Measurements from ENCODE around the gene LPIN3. TPM values are rescaled to one million over a fixed set of nuclear protein-coding genes. Genes with fewer than 3 reads are reported as not detected.

Gene LPIN3
- total and polyA plus RNA-seq, 2 donors (not counting 3 experiments of a cell fraction or from before 2014, with no cell fraction given): 2.1 to 3.0 TPM

DNA sequence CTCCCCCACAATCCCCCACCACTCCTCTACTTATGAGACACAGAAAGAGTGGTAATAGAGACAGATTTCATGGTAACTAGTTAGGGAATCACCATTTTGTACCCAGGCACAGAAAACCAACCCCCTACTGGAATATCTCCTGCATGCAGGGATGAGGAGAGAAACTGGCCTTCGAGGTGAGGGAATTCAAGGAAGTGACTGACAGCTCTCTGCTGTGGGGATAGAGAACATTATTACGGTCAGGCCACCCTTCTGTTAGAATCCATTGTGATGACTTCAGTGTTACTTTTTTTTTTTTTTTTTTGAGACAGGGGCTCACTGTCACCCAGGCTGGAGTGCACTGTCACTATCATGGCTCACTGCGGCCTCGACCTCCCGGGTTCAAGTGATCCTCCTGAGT lies 13.4 kb upstream of the LPIN3 start:
- no TSS peak for BruUV-seq (replicated peaks)
- H3K27me3 ChIP-seq (ENCODE audit: control insufficient read depth in 2 of 2, insufficient read depth in 2 of 2, low read length in 2 of 2): no peaks in the 10 kb centered on the region
- H4K20me1 ChIP-seq (replicated peaks; ENCODE audit: control insufficient read depth, extremely low read depth, insufficient read depth, low read length): no peaks in the 10 kb centered on the region
- intact Hi-C loops (cut with micrococcal nuclease): loop anchor here (10.0 kb wide), 1 partner anchor 322 kb away; no protein-coding TSS in a partner anchor
- dilution Hi-C loops (cut with MboI; ENCODE audit: extremely low pct_ligation_motif_present, low sequenced_read_pairs): no loop called here
- H3K9me1 ChIP-seq (replicated peaks; ENCODE audit: control insufficient read depth, extremely low read depth, insufficient read depth, low read length): no peaks in the 10 kb centered on the region
- H3K4me2 ChIP-seq (ENCODE audit: insufficient read depth, low read length): no peak overlapping the region
- DNase-seq (ENCODE audit: low read depth, low spot score) (no peak), FAIRE-seq (no peak)
- peaks cover 18% of the 10 kb centered on the region for H3K4me1 ChIP-seq (ENCODE audit: control insufficient read depth, extremely low read depth, insufficient read depth, low read length)
- TF ChIP-seq GATA2 (IDR thresholded peaks at IDR 0.05; ENCODE audit: insufficient read depth, insufficient read length, low read depth, low read length) (no peak), FOS (IDR thresholded peaks at IDR 0.05; ENCODE audit: borderline replicate concordance, insufficient read depth, low read length) (no peak), EZH2 (IDR thresholded peaks at IDR 0.05; ENCODE audit: borderline replicate concordance, low read depth, low read length, severe bottlenecking) (no peak), POLR2A (IDR thresholded peaks at IDR 0.05; ENCODE audit: low read depth, low read length) (no peak)
- TF ChIP-seq, protein P1, sequence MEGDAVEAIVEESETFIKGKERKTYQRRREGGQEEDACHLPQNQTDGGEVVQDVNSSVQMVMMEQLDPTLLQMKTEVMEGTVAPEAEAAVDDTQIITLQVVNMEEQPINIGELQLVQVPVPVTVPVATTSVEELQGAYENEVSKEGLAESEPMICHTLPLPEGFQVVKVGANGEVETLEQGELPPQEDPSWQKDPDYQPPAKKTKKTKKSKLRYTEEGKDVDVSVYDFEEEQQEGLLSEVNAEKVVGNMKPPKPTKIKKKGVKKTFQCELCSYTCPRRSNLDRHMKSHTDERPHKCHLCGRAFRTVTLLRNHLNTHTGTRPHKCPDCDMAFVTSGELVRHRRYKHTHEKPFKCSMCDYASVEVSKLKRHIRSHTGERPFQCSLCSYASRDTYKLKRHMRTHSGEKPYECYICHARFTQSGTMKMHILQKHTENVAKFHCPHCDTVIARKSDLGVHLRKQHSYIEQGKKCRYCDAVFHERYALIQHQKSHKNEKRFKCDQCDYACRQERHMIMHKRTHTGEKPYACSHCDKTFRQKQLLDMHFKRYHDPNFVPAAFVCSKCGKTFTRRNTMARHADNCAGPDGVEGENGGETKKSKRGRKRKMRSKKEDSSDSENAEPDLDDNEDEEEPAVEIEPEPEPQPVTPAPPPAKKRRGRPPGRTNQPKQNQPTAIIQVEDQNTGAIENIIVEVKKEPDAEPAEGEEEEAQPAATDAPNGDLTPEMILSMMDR (IDR thresholded peaks at IDR 0.05; ENCODE audit: extremely low read depth in 1 of 2, insufficient read depth in 1 of 2, low read depth in 1 of 2, low read length in 2 of 2): no peak
- TF ChIP-seq, protein P2, sequence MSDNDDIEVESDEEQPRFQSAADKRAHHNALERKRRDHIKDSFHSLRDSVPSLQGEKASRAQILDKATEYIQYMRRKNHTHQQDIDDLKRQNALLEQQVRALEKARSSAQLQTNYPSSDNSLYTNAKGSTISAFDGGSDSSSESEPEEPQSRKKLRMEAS (IDR thresholded peaks at IDR 0.05; ENCODE audit: insufficient read depth, insufficient read length): no peak
- no peaks in the 10 kb centered on the region for H3K9me3 ChIP-seq (replicated peaks; ENCODE audit: control insufficient read depth, insufficient read depth, low read length)
- ChIA-PET POLR2A (interaction anchor here (0.7 kb wide), 1 partner anchor 104 kb away, joined by 4 read pairs; no protein-coding TSS in a partner anchor), CTCF (interaction anchor here (1.0 to 1.7 kb wide), 4 partner anchors 13 to 95 kb away, joined by 3 to 5 read pairs (median 4); partner anchors contain the start of gene LPIN3)
- H3K27ac ChIP-seq (ENCODE audit: insufficient read depth, low read depth, low read length): no peak overlapping the region
- H2AFZ ChIP-seq (ENCODE audit: low read depth, low read length): no peak overlapping the region
- no peak overlapping the region for H3K9ac ChIP-seq (replicated peaks; ENCODE audit: extremely low read depth, insufficient read depth, low read length)
- no peak overlapping the region for H3K4me3 ChIP-seq (replicated peaks in 1 of 3; ENCODE audit: insufficient read depth in 1 of 3, low read depth in 1 of 3, low read length in 3 of 3)
- H3K36me3 ChIP-seq (ENCODE audit: control insufficient read depth in 2 of 2, extremely low read depth in 1 of 2, insufficient read depth in 2 of 2, low read length in 2 of 2): no peaks in the 10 kb centered on the region
- no peaks in the 10 kb centered on the region for H3K79me2 ChIP-seq (ENCODE audit: control insufficient read depth, insufficient read depth, low read length)
